Activated CD4-positive, alpha-beta T cell treated with anti-CD3 and anti-CD28 coated beads, Interleukin-2, amount 10 ng/mL, durations not matched to agents 7 days and 5 days (primary cell): ENCODE measurements around the gene PRM2. TPM values are rescaled to one million over a fixed set of nuclear protein-coding genes. Genes with fewer than 3 reads are reported as not detected.

Source experiments
- CTCF ChIA-PET: fragments of 350-600 bp; sonication (Branson Sonifier 250); formaldehyde crosslinking; loops from one replicate; lab custom pipeline; 2021; ENCODE audit warnings: antibody characterized with exemption; lab: Charles Lee
- POLR2A ChIA-PET: fragments of 350-600 bp; sonication (Branson Sonifier 250); formaldehyde crosslinking; loops from one replicate; lab custom pipeline; 2021; ENCODE audit warnings: antibody characterized with exemption; lab: Charles Lee
- DNase-seq: peaks from one replicate; pipeline ENCODE4 v3.0.0-alpha.2; 2020
- H3K27ac Mint-ChIP-seq: one replicate; pipeline ENCODE4 v1.8.0; 2021; ENCODE audit warnings: mild to moderate bottlenecking, moderate library complexity, mixed read lengths
- H3K27me3 Mint-ChIP-seq: one replicate; pipeline ENCODE4 v1.8.0; 2021; ENCODE audit warnings: mixed read lengths
- H3K36me3 Mint-ChIP-seq: one replicate; pipeline ENCODE4 v1.8.0; 2021; ENCODE audit warnings: low read depth, mixed read lengths
- H3K4me1 Mint-ChIP-seq: one replicate; pipeline ENCODE4 v1.8.0; 2021; ENCODE audit warnings: mixed read lengths
- H3K4me3 Mint-ChIP-seq: one replicate; pipeline ENCODE4 v1.8.0; 2021; ENCODE audit warnings: mild to moderate bottlenecking, moderate library complexity, mixed read lengths
- H3K9me3 Mint-ChIP-seq: one replicate; pipeline ENCODE4 v1.8.0; 2021; ENCODE audit warnings: mixed read lengths
- total RNA-seq, 2 experiments: library from RNA; stranded (reverse); gene quantifications; one replicate each; pipeline ENCODE4 v1.2.3, GENCODE V29; 2021

PRM2 gene
- total RNA-seq, 2 experiments from 2014 or later, result not detected

DNA sequence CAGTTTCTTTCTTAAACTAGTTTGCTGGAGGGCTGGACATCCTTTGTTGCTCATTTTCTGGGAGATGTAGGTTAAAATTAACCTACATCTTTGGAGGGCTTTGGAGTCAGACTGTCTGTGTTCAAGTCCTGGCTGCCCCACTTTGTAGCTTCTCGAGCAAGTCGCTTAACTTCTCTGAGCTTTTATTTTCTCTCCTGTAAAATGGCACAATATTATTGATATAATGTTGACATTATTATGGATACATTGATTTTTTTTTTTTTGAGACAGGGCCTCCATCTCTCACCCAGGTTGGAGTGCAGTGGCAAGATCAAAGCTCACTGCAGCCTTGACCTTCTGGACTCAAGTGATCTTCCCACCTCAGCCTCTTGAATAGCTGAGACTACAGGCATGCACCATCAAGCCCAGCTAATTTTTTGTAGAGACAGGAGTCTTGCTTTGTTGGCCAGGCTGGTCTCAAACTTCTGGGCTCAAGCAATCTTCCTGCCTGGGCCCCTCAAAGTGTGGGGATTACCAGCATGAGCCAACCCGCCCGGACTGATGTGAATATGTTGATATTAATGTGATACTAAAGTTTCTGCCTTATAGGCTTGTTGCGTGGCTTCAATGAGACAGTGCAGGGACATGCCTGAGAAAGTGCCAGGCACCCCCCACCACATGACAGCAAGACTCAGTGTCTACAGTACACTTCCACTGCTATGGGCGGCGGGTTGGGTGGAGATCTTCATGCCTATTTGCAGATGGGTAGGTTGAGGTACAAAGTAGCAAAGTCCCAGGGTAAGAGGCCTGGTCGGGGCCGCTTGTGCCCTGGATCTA, 37.4 kb upstream of the PRM2 start:
- ChIA-PET POLR2A (interaction anchor here (0.6 kb wide), 1 partner anchor 16 kb away, joined by 10 read pairs; no protein-coding TSS in a partner anchor), CTCF (no interaction called here)
- H3K27ac Mint-ChIP-seq, result peak overlapping the region; percentile 79
- no peaks in the 10 kb centered on the region for H3K9me3 Mint-ChIP-seq
- peaks cover 3% of the 10 kb centered on the region for H3K36me3 Mint-ChIP-seq
- no peaks in the 10 kb centered on the region for H3K27me3 Mint-ChIP-seq
- DNase-seq, result no peak
- H3K4me3 Mint-ChIP-seq, result peak overlapping the region; percentile 23
- H3K4me1 Mint-ChIP-seq, result peaks cover 78% of the 10 kb centered on the region

DNA sequence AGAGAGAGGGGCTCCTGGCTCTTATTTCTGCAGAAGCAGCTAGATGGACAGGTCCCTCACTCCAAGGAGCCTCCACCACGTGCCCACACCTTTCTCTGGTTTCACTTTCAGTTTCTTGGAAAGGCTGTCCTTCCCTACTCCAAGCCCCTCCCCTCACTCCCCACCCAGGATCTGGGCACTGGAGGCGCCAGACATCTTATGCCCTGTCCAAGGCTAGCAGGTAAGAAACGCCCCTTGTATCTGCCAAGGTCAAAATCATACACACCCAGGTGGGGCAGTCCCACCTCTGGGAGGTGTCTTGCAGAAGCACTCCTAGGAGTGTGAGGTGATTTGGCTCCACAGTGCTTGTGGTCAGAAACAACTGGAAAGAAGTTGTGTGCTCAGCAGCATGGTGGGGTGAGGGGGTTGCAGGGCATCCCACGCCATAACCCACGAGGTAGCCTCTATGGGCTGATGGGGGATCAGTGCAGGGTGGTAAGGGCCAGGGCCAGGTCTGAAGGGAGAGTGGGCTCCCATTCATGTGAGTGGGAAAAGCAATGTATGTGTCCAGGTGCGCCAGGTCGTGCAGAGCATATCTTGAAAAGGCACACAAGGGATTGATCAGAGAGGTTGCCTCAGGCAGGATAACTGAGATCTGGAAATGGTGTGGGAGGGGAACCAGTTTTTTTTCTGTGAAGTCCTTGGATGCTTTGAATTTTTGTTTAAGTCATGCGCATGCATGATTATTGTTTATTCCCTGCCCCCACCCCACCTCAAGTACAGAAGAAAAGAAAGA, 36.6 kb upstream of the PRM2 start:
- DNase-seq, result peak; percentile 67
- Mint-ChIP-seq H3K27me3 (no peaks in the 10 kb centered on the region), H3K36me3 (no peaks in the 10 kb centered on the region), H3K9me3 (no peaks in the 10 kb centered on the region), H3K4me1 (peaks cover 83% of the 10 kb centered on the region), H3K4me3 (peak overlapping the region; percentile 23), H3K27ac (peak overlapping the region; percentile 79)
- CTCF ChIA-PET, result interaction anchor here (1.4 to 5.9 kb wide), 4 partner anchors 9 to 59 kb away, joined by 4 to 28 read pairs (median 4); no protein-coding TSS in a partner anchor
- POLR2A ChIA-PET, result interaction anchor here (0.6 to 1.1 kb wide), 3 partner anchors 16 to 203 kb away, joined by 3 to 10 read pairs (median 3); no protein-coding TSS in a partner anchor

DNA sequence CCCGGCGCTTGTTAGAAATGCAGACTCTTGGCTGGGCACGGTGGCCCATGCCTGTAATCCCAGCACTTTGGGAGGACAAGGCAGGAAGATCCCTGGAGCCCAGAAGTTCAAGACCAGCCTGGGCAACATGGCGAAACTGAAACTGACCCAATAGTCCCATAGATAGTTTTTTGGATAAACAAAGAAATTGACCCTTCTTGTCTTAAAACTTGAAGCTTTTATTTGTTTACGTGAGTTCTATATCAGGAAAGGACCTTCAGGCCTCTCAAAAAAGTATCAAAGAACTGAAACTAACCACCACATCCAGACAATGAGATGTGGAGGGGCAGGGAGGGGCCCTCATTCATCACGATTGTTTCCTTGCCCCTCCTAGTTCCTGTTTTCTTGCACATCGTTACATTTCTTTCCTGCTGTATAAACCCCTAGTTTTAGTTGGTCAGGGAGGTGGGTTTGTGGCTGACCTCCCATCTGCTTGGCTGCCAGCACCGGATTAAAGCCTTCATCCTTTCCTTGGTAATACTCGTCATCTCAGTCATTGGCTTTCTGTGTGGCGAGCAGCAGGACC, 34.8 kb upstream of the PRM2 start:
- H3K4me1 Mint-ChIP-seq, result peaks cover 79% of the 10 kb centered on the region
- POLR2A ChIA-PET, result interaction anchor here (0.5 kb wide), 1 partner anchor 53 kb away, joined by 3 read pairs; no protein-coding TSS in a partner anchor
- H3K27me3 Mint-ChIP-seq, result no peaks in the 10 kb centered on the region
- CTCF ChIA-PET, result interaction anchor here (1.2 to 5.9 kb wide), 6 partner anchors 9 to 61 kb away, joined by 3 to 28 read pairs (median 4); partner anchors contain the start of gene SOCS1
- H3K27ac Mint-ChIP-seq, result peak overlapping the region; percentile 98
- H3K4me3 Mint-ChIP-seq, result peak overlapping the region; percentile 18
- DNase-seq, result peak; percentile 80
- no peaks in the 10 kb centered on the region for H3K36me3 Mint-ChIP-seq
- H3K9me3 Mint-ChIP-seq, result no peaks in the 10 kb centered on the region

DNA sequence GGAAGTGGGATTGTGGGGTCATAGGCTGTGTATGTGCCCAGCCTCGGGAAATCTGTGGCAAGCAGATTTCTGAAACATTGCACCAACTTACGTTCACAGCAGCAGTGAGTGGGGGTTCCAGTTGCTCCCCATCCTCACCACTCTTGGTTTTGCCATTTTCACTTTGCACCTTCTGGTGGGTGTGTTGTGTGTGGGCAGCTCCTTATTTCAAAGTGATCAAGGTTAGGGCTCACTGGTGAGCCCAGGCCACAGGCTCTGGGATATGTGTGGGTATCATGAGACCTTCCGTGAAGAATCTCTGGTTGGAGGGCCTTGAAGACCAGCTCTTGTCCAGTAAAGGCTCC, 34.3 kb upstream of the PRM2 start:
- Mint-ChIP-seq H3K36me3 (no peaks in the 10 kb centered on the region), H3K4me1 (peaks cover 81% of the 10 kb centered on the region), H3K27me3 (no peaks in the 10 kb centered on the region), H3K9me3 (peaks cover 1% of the 10 kb centered on the region), H3K4me3 (peak overlapping the region; percentile 18), H3K27ac (peak overlapping the region; percentile 98)
- CTCF ChIA-PET, result interaction anchor here (1.2 to 5.9 kb wide), 4 partner anchors 10 to 54 kb away, joined by 3 to 28 read pairs (median 8); partner anchors contain the start of gene SOCS1
- POLR2A ChIA-PET, result interaction anchor here (0.5 kb wide), 1 partner anchor 52 kb away, joined by 3 read pairs; no protein-coding TSS in a partner anchor
- no peak for DNase-seq

DNA sequence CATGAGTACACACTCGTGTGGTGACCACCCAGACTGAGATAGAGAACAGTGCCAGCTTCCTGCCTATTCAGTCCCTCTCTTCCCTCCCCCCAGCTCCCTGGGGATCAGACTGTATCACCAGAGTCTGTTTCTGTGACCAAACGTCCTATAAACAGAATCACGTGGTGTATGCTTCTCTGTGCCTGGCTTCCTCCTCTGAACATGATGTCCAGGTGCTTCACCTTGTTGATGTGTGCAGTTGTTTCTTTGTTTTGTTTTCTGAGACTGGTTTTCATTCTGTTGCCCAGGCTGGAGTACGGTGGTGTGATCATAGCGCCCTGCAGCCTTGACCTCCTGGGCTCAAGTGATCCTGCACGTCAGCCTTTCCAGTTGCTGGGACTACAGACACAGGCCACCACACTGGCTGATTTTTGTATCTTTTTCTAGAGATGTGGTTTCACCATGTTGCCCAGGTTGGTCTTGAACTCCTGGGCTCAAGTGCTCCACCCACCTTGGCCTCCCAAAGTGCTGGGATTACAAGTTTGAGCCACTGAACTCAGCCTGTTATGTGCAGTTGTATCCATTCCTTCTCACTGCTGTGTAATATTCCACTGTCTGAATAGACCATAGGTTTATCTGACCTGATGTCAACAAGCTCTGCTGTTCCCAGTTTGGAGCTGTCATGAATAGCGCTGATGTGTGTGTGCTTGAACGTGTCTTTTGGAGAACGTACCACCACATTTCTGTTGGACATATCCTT, 33.8 kb upstream of the PRM2 start:
- peak overlapping the region; percentile 98 for H3K27ac Mint-ChIP-seq
- no peak for DNase-seq
- peaks cover 80% of the 10 kb centered on the region for H3K4me1 Mint-ChIP-seq

DNA sequence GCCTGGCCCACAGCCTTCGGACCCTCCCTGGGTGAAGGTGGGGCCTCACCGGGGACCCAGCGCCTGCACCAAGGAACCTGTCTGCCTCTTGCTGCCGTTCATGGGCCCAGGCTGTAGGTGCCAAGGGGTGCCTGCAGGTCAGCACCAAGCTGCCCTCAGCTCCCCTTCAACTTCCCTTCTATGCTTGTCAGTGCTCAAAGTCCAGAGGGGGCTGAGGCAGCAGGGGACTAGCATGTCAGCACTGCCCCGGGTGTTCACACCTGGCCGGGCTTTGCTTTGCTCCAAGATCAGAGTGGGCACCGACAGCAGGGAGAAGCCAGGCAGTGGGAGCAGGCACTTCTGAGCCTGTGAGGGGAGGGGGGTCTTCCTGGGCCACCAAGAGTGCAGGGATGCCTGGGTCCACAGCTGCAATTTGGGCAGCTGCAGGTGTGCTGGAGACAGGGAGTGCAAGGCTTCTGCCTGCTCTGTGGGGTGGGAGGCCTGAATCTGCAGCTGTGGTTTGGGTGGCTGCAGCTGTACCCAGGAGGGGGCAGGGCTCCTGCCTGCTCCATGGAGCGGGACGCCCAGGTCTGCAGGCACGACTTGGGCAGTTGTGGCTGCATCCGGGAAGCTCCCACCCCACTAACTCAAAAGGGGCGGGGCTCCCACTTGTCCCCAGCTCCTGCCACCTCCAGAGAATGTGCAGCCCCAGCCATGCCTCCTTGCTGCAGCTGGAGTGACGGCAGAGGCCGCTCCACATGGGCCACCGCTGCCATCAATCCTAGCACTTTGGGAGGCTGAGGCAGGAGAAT, 32.4 kb upstream of the PRM2 start:
- Mint-ChIP-seq H3K4me1 (peaks cover 66% of the 10 kb centered on the region), H3K9me3 (peaks cover 2% of the 10 kb centered on the region), H3K4me3 (no peak overlapping the region), H3K36me3 (no peaks in the 10 kb centered on the region), H3K27me3 (no peaks in the 10 kb centered on the region), H3K27ac (peak overlapping the region; percentile 86)
- DNase-seq, result no peak
- ChIA-PET POLR2A (interaction anchor here (0.6 to 1.5 kb wide), 2 partner anchors 11 to 109 kb away, joined by 3 read pairs; no protein-coding TSS in a partner anchor), CTCF (interaction anchor here (1.5 to 5.9 kb wide), 3 partner anchors 11 to 51 kb away, joined by 3 to 28 read pairs (median 5); no protein-coding TSS in a partner anchor)

More for the DNA sequence above, 33.8 kb upstream of the PRM2 start:
- POLR2A ChIA-PET, result interaction anchor here (0.5 to 1.5 kb wide), 2 partner anchors 12 to 52 kb away, joined by 3 read pairs; no protein-coding TSS in a partner anchor
- CTCF ChIA-PET, result interaction anchor here (1.1 to 5.9 kb wide), 5 partner anchors 10 to 343 kb away, joined by 3 to 28 read pairs (median 4); partner anchors contain the start of gene SOCS1
- Mint-ChIP-seq H3K36me3 (no peaks in the 10 kb centered on the region), H3K4me3 (no peak overlapping the region), H3K9me3 (peaks cover 2% of the 10 kb centered on the region), H3K27me3 (no peaks in the 10 kb centered on the region)

DNA sequence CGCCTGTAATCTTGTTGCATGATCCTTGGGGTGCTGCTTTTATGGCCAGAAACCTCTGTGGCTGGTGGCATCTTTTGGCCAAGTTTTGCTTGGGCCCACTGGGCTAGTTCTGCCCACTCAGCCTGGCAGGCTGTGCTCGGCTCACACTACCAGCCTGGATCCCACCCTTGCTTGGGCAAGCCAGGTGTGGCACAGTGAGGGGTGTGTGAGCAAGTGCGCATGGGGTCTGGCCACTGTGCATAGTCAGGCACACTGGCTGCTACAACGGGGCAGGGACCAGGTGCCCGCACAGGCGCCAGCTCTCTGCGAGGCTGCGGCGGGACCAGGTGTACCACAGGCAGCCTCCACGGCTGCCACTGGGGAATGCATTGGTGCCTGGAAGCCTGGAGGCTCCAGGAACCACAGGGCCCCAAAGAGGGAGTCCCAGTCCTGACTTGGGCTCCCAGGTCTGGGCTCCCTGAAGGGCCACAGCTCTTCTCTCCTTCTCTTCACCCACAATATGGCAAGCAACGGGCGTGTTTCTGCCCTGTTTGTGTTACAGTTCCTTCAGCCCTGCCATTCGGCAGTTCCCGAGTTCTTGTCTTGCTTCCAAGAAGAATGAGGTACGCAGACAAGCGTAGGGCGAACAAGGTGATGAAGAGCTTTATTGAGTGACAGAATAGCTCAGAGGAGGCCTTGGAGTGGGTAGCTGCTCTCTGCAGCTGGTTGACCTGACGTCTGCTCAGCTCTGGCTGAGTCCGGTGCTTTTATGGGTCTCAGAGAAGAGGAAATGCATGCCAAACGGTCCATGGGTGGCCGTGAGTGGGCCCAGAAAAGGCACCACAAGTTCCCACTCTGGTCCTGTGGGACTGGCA, 31.6 kb upstream of the PRM2 start:
- Mint-ChIP-seq H3K36me3 (no peaks in the 10 kb centered on the region), H3K4me1 (peaks cover 65% of the 10 kb centered on the region), H3K27ac (peak overlapping the region; percentile 86), H3K4me3 (no peak overlapping the region), H3K27me3 (no peaks in the 10 kb centered on the region), H3K9me3 (peaks cover 2% of the 10 kb centered on the region)
- CTCF ChIA-PET, result interaction anchor here (1.5 to 5.9 kb wide), 3 partner anchors 10 to 50 kb away, joined by 3 to 28 read pairs (median 5); no protein-coding TSS in a partner anchor
- DNase-seq, result no peak
- POLR2A ChIA-PET, result no interaction called here

DNA sequence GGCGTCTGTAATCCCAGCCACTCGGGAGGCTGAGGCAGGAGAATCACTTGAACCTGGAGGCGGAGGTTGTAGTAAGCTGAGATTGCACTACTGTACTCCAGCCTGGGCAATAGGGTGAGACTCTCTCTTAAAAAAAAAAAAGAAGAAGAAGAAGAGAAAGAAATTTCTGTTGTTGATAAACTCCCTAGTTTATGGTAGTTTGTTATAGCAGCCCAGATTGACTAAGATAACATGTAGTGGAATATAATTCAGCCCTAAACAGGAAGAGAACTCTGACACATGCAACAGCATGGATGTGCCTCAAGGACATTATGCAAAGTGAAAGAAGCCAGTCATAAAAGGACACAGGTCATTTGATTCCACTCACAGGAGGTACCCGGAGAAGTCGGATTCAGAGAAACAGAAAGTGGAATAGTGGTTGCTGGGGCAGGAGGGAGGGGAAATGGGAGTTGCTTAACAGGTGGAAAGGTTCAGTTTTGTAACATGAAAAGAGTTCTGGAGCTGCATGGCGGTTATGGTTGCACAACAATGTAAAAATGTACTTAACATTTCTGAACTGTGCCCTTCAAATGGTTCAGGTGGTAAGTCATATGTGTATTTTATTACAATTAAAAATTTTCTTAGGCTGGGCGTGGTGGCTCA, 30.8 kb upstream of the PRM2 start:
- POLR2A ChIA-PET, result no interaction called here
- peaks cover 2% of the 10 kb centered on the region for H3K9me3 Mint-ChIP-seq
- H3K27me3 Mint-ChIP-seq, result no peaks in the 10 kb centered on the region
- peak overlapping the region; percentile 78 for H3K27ac Mint-ChIP-seq
- H3K4me3 Mint-ChIP-seq, result no peak overlapping the region
- CTCF ChIA-PET, result interaction anchor here (5.9 kb wide), 1 partner anchor 9 kb away, joined by 28 read pairs; no protein-coding TSS in a partner anchor
- peaks cover 60% of the 10 kb centered on the region for H3K4me1 Mint-ChIP-seq
- no peak for DNase-seq
- H3K36me3 Mint-ChIP-seq, result no peaks in the 10 kb centered on the region

DNA sequence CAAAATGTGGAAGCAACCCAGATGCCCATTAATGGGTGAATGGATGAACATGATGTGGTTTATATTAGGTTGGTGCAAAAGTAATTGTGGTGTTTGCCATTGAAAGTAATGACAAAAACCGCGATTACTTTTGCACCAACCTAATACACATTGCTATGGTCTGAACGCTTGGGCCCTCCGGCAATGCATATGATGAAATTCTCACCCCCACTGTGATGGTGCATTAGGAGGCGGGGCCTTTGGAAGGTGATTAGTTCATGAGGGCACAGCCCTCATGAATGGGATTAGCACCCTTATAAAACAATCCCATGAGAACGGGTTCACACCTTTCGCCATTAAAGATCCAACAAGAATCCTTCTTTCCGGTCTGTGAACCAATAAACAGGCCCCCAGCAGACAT, 30.1 kb upstream of the PRM2 start:
- Mint-ChIP-seq H3K4me1 (peaks cover 60% of the 10 kb centered on the region), H3K9me3 (peaks cover 2% of the 10 kb centered on the region), H3K27ac (peak overlapping the region; percentile 78), H3K27me3 (no peaks in the 10 kb centered on the region), H3K36me3 (no peaks in the 10 kb centered on the region), H3K4me3 (no peak overlapping the region)
- ChIA-PET CTCF (no interaction called here), POLR2A (no interaction called here)
- no peak for DNase-seq
